ENCODE results near the gene PGS1.

GRCh38 chr17:78449983-78450595, 71.6 kb downstream of the PGS1 start:
- TF ChIP-seq CTCF (IDR thresholded peaks at IDR 0.05): no peak
- TF ChIP-seq POLR2A (IDR thresholded peaks at IDR 0.05): no peak
- no peak for TF ChIP-seq EP300 (IDR thresholded peaks at IDR 0.05)
